HK-2 (cell line): Measurements from ENCODE around the gene PLOD2.
"Not testable (repeated sequence)": the region's sequence is repeated elsewhere in the genome, so short reads cannot be mapped to it uniquely, and the experiment has no call there.

Experiments used
- DNase-seq: peaks from one replicate; pipeline ENCODE4 v3.0.0-alpha.2; 2018; ENCODE audit not compliant: unreplicated experiment

PLOD2 gene

GRCh38 chr3:146138902-146139301 is 22.1 kb downstream of the PLOD2 start:
- DNase-seq: no peak

- no peak for DNase-seq
These were observed 24.3 kb downstream of the PLOD2 start for GRCh38 chr3:146136647-146137046.

- DNase-seq: no peak
These were observed 26.5 kb downstream of the PLOD2 start for GRCh38 chr3:146134348-146135117.

- no peak for DNase-seq
These were observed 27.5 kb downstream of the PLOD2 start for GRCh38 chr3:146133441-146133840.

GRCh38 chr3:146131616-146132410 is 29.2 kb downstream of the PLOD2 start:
- DNase-seq: peak; percentile 58

GRCh38 chr3:146130881-146131371 is 30.1 kb downstream of the PLOD2 start:
- no peak for DNase-seq

GRCh38 chr3:146129750-146130149 is 31.2 kb downstream of the PLOD2 start:
- no peak for DNase-seq

- no peak for DNase-seq
These were observed 32.0 kb downstream of the PLOD2 start for GRCh38 chr3:146128939-146129338.

GRCh38 chr3:146128179-146128578 is 32.8 kb downstream of the PLOD2 start:
- no peak for DNase-seq

GRCh38 chr3:146125951-146126350 is 35.0 kb downstream of the PLOD2 start:
- DNase-seq: no peak

- DNase-seq: no peak
These were observed 36.7 kb downstream of the PLOD2 start for GRCh38 chr3:146124126-146124801.

- DNase-seq: peak; percentile 28
These were observed 43.3 kb downstream of the PLOD2 start for GRCh38 chr3:146117406-146118285.

GRCh38 chr3:146115619-146116018 is 45.4 kb downstream of the PLOD2 start:
- no peak for DNase-seq

GRCh38 chr3:146113804-146114203 is 47.2 kb downstream of the PLOD2 start:
- DNase-seq: not testable (repeated sequence)

- no peak for DNase-seq
These were observed 49.6 kb downstream of the PLOD2 start for GRCh38 chr3:146111337-146111736.

GRCh38 chr3:146110161-146110560 is 50.8 kb downstream of the PLOD2 start:
- DNase-seq: no peak

- DNase-seq: no peak
These were observed 54.0 kb downstream of the PLOD2 start for GRCh38 chr3:146106986-146107385.

GRCh38 chr3:146104068-146104467 is 56.9 kb downstream of the PLOD2 start:
- DNase-seq: no peak

GRCh38 chr3:146102885-146103284 is 58.1 kb downstream of the PLOD2 start:
- DNase-seq: no peak

GRCh38 chr3:146101538-146101937 is 59.4 kb downstream of the PLOD2 start:
- no peak for DNase-seq

- no peak for DNase-seq
These were observed 60.0 kb downstream of the PLOD2 start for GRCh38 chr3:146100825-146101444.
